Kidney epithelial cell (primary cell): ENCODE data around the gene ACSS3. TPM values are rescaled to one million over a fixed set of nuclear protein-coding genes. Genes with fewer than 3 reads are reported as not detected.

Experiments
- DNase-seq: peaks from one replicate; pipeline ENCODE4 v3.0.0-alpha.2; 2010; ENCODE audit warnings: low read depth
- H3K27me3 ChIP-seq: 2 replicates; pipeline ENCODE4 v1.6.0; 2011; ENCODE audit warnings: low read length; ENCODE audit not compliant: control insufficient read depth, insufficient read depth
- H3K36me3 ChIP-seq: 2 replicates; pipeline ENCODE4 v1.5.1; 2011; ENCODE audit warnings: low read length; ENCODE audit not compliant: control insufficient read depth, insufficient read depth
- H3K4me3 ChIP-seq: 2 replicates; pipeline ENCODE4 v1.5.1; 2011; ENCODE audit warnings: low read depth, mild to moderate bottlenecking, control low read depth, low read length
- total RNA-seq: library from RNA; depleted of rRNA; stranded (reverse); fragments of >200 nt; gene quantifications from 2 replicates; pipeline ENCODE4 v1.2.3, GENCODE V29; 2015
- TF ChIP-seq, protein P1 (sequence below): IDR thresholded peaks from 2 replicates; pipeline ENCODE4 v1.5.1; 2011; ENCODE audit warnings: mild to moderate bottlenecking, moderate library complexity, low read length, control low read depth, inconsistent platforms; ENCODE audit not compliant: insufficient read depth, poor library complexity, severe bottlenecking

The ACSS3 gene
- total RNA-seq, 1 donor from 2014 or later, result 5.5 TPM

- no peaks in the 10 kb centered on the region for H3K36me3 ChIP-seq
- no peak for DNase-seq
- no peak overlapping the region for H3K4me3 ChIP-seq
- H3K27me3 ChIP-seq, result no peaks in the 10 kb centered on the region
- TF ChIP-seq, protein P1, sequence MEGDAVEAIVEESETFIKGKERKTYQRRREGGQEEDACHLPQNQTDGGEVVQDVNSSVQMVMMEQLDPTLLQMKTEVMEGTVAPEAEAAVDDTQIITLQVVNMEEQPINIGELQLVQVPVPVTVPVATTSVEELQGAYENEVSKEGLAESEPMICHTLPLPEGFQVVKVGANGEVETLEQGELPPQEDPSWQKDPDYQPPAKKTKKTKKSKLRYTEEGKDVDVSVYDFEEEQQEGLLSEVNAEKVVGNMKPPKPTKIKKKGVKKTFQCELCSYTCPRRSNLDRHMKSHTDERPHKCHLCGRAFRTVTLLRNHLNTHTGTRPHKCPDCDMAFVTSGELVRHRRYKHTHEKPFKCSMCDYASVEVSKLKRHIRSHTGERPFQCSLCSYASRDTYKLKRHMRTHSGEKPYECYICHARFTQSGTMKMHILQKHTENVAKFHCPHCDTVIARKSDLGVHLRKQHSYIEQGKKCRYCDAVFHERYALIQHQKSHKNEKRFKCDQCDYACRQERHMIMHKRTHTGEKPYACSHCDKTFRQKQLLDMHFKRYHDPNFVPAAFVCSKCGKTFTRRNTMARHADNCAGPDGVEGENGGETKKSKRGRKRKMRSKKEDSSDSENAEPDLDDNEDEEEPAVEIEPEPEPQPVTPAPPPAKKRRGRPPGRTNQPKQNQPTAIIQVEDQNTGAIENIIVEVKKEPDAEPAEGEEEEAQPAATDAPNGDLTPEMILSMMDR, result no peak
Observed at GRCh38 chr12:81070846-81071245, 7.0 kb upstream of the ACSS3 start.

DNA sequence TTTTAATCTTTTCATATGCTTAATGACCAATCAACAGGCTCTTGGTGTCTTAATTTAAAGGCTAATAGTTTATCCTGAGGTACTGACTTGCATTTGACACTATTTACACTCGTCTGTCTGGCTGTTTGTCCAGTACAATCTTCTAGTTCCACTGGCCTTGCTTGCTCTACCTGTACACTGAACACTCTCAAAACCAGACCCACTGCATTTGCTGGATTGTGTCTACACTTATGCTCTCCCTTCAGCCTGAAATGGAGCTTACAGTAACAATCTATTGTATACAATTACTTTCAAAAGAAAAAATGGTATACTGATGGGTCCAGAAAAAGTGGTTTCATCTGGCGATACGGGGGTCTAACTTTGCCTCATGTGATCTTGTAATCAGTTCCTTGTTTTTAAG is 2.3 kb upstream of the ACSS3 start:
- no peaks in the 10 kb centered on the region for H3K27me3 ChIP-seq
- H3K4me3 ChIP-seq, result no peak overlapping the region
- DNase-seq, result no peak
- H3K36me3 ChIP-seq, result no peaks in the 10 kb centered on the region
- TF ChIP-seq, protein P1, result no peak

GRCh38 chr12:81077329-81077685 is 572 bp upstream of the ACSS3 start:
- no peak for DNase-seq
- no peaks in the 10 kb centered on the region for H3K27me3 ChIP-seq
- H3K36me3 ChIP-seq, result no peaks in the 10 kb centered on the region
- H3K4me3 ChIP-seq, result peak overlapping the region; percentile 62
- TF ChIP-seq, protein P1, result no peak

DNA sequence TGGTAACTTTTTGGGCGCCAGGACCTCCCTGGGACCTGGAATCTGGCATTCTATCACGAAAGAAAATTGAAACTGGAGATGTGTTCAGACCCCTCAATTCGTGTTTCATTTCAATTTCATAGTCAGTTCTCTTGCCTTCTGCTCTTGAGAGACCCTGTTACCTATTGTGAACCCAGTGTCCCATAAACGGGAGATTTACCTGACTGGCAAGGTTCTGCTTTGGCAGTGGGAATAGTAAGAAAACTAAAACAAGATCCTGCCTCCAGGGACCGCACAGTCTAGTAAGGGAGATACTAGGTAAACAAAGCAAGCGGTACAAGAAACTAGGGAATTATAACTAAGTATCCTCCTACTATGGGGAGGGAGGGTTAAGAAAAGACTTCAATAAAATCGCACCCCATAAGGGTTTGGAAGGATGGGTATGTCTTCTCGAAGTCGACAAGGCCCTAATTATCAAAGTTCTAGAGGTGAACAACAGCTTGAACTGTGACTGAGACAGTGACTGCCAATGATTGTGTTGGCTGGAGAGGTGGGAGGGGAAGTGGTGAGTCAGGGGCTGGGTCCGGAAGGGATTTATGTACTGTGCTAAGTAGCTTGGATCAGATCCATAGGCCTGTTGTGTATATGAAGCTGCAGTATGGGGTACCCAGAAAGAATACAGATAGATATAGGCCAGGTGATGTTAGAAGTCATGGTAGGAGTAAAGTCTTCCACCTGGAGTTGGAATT is 754 bp downstream of the ACSS3 start:
- no peak for DNase-seq
- TF ChIP-seq, protein P1, result no peak
- H3K4me3 ChIP-seq, result peak overlapping the region; percentile 62

GRCh38 chr12:81079280-81080076 is 1.6 kb downstream of the ACSS3 start:
- DNase-seq, result no peak
- TF ChIP-seq, protein P1, result no peak
- Histone ChIP-seq H3K27me3 (no peaks in the 10 kb centered on the region), H3K4me3 (no peak overlapping the region), H3K36me3 (no peaks in the 10 kb centered on the region)

More for the DNA sequence above, 754 bp downstream of the ACSS3 start:
- Histone ChIP-seq H3K27me3 (no peaks in the 10 kb centered on the region), H3K36me3 (no peaks in the 10 kb centered on the region)
